Raji (cell line): ENCODE measurements around the gene RALBP1.

Source experiments
- POLR2A ChIP-seq: IDR thresholded peaks from 2 replicates; pipeline ENCODE4 v1.6.1; 2011; ENCODE audit warnings: low read depth, low read length, control low read depth; ENCODE audit not compliant: insufficient read depth

RALBP1 gene

DNA sequence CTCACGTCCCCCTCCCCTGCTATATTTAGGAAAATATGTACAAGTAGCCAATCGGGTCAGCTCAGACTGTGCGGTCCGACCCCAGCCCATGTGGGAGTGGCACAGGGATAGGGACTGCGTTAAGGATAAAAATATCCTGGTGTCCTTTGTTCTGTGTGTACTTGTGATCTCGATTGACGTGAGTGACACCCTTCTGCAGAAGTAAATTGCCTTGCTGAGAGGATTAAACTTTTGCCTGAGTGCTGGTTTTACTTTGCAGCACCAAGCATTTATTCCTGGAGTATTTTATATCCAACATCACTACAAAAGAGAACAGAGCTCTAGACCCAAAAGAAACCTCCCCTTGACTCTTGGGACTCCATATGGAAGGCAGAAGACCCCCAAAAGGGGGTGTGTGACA is 28.0 kb upstream of the RALBP1 start:
- TF ChIP-seq POLR2A = no peak

GRCh38 chr18:9449600-9450414 is 25.5 kb upstream of the RALBP1 start:
- TF ChIP-seq POLR2A = no peak

DNA sequence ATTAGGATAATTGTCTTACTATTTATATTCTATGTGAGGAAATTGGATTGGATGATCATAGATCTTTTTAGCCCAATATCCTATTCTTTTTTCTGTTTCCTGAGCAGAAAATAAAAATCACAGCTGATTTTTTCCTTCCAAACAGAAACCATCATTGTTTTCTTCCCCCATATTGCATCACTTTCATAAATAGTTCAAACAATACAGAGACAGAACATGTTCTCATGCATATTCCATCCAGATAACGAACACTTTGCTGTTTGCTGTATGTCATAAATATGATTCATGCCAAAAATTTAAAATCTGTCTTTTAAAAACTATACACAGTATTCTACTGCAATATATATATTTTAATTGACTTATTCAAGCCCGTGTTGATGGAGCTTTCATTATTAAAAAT is 22.0 kb upstream of the RALBP1 start:
- TF ChIP-seq POLR2A = no peak

DNA sequence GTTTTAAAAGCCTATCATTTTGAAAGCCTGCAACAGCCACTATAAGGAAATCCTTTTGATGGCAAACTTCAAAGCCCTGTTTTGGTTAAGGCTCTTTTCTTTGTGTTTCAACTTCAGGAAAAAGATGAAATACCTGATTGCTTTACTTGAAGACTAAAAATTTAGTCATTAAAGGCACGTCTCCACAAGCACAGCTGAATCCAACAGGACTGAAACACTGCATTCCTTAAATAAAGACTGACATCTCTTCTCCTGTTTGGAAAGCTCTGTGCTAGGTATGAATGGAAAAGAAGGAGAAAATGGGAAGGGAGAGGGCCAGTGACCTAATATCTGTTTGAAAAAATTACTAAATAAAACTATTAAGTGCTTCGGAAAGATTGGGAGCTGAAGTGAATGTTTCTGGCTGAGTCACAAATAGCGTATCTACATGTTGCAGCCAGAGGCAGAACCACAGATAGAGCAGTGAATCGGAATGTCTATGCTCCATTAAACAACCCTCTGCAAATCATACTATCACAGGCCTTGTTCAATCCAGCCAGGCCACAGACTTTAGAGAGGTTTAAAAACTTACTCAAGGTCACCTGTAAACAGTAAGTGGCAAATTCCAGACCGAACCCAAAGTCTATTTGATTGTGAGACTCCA is 21.1 kb upstream of the RALBP1 start:
- TF ChIP-seq POLR2A = no peak

- TF ChIP-seq POLR2A = no peak
Observed at GRCh38 chr18:9455718-9456511, 19.4 kb upstream of the RALBP1 start.

GRCh38 chr18:9466127-9466526 is 9.2 kb upstream of the RALBP1 start:
- no peak for TF ChIP-seq POLR2A

- no peak for TF ChIP-seq POLR2A
Observed at GRCh38 chr18:9466846-9467245, 8.5 kb upstream of the RALBP1 start.

GRCh38 chr18:9468998-9469397 is 6.3 kb upstream of the RALBP1 start:
- no peak for TF ChIP-seq POLR2A

- no peak for TF ChIP-seq POLR2A
Observed at GRCh38 chr18:9469685-9470084, 5.6 kb upstream of the RALBP1 start.

DNA sequence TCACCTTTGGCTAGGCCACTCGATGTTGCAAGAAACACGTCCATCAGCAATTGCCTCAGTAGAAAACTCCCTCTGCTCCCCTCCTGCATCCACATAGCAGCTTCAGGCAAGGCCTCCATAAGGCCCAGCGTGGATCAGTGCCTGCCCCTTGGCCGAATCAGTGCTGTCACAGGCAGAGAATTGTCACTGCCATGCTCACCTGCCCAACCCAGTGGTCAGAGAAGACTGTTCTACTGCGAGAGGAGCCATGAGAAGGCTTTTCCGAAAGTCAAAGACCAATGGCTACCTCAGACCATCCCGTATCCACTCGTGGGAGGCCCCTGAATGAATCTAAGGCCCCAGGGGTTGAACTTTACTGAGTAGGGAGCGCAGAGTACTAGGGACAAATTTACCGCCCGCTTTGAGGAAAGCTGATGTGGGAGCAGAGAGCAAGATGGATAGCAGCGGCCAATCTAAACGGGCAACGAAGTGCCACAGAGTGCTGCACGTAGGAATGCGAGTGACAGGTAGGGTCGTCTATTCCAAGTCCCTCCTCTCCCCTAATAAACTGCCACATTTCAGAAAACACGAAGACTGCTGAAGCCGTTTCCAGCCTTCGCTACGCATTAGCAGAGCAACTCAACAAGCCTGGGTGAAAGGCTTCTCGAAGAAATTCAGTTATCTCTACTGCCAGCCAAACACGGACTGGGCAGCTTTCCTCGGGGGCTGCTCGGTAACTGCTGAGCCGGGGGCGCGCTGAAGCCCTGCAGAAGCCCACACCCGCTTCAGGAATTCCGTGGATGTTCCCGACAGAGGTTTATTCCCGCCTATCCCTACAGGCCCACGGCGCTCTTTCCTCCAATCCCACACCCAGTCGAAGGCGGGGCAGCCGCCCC is 968 bp upstream of the RALBP1 start:
- no peak for TF ChIP-seq POLR2A

DNA sequence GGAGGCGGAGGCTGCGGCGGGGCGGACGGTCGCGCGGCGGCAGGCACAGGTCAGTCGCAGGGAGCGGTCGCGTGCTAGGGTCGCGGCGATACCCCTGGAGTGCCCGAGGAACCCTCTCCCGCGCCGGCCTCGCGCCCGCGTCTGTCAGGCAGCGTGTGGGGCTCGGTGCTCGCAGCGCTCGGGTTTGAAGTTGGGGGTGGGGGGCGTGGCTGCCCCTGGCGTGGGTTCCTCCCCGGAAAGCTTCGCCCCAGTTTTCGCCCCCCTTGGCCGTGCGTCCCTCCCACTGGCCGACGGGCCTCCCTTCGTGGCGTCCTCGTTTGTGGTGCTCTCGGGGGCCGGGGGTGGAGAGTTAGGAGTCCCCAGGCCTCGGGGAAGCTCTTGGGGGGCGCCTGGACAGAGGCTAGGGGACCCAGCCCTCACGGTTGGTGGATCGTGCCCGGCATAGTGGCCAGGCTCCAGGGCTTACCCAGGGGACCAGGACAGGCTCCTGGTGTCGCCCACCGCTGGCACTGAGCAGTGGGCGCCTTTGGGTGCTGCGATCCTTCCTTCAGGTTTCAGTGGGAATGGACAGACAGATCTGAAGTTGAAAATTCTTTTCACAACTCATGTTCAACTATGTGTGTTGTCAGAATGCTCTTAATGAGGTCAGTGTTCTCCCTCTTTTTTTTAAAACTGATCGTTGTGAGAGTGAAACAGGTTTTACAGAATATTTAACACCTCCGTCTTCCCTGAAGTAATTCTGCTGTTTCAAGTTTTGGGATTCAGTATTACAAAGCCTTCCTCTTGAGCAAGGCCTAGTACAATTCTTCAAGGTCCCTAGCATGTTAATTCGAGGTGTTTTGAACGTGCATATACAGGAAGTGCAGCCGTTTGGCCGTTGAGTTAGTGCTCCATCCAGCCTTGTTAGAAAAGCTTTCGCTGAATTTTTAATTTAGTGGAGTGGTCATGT is 604 bp downstream of the RALBP1 start:
- no peak; the same call in 1 of the 2 replicates for TF ChIP-seq POLR2A

GRCh38 chr18:9477509-9477908 is 2.2 kb downstream of the RALBP1 start:
- TF ChIP-seq POLR2A = no peak

GRCh38 chr18:9478545-9478944 is 3.2 kb downstream of the RALBP1 start:
- no peak for TF ChIP-seq POLR2A

GRCh38 chr18:9482790-9483189 is 7.5 kb downstream of the RALBP1 start:
- no peak for TF ChIP-seq POLR2A
